ENCODE results near the gene RARRES2. TPM values are rescaled to one million over a fixed set of nuclear protein-coding genes. Genes with fewer than 3 reads are reported as not detected.
"Not testable (repeated sequence)": the region's sequence is repeated elsewhere in the genome, so short reads cannot be mapped to it uniquely, and the experiment has no call there.

The RARRES2 gene
- total RNA-seq, 1 experiment from 2014 or later = 2.1 TPM

GRCh38 chr7:150305259-150305902, 36.0 kb downstream of the RARRES2 start:
- POLR2A ChIA-PET; H3K36me3 ChIP-seq (ENCODE audit: control insufficient read depth in 1 of 2, insufficient read depth in 2 of 2, low read length in 2 of 2); RAD21 ChIA-PET (ENCODE audit: low non-redundant PET in 1 of 2, low total read pairs in 2 of 2, uncharacterized antibody in 2 of 2, unreplicated experiment in 2 of 2); H3K9ac ChIP-seq (ENCODE audit: low read length); H3K9me2 ChIP-seq (ENCODE audit: insufficient read depth); DNase-seq (ENCODE audit: low read depth, low spot score); H3K4me3 ChIP-seq (replicated peaks in 1 of 2; ENCODE audit: low read depth in 1 of 2, low read length in 2 of 2); H3K9me3 ChIP-seq (ENCODE audit: control insufficient read depth in 1 of 2, insufficient read depth in 1 of 2, low read depth in 1 of 2, low read length in 2 of 2); BruUV-seq (replicated peaks); H3K79me2 ChIP-seq (ENCODE audit: insufficient read depth, low read length); H3K27ac ChIP-seq (ENCODE audit: low read depth, low read length); CTCF ChIA-PET; H2AFZ ChIP-seq (ENCODE audit: low read depth, low read length, poor library complexity, severe bottlenecking); ATAC-seq; H3K4me2 ChIP-seq (ENCODE audit: low read length); H4K20me1 ChIP-seq (ENCODE audit: insufficient read depth); H3K27me3 ChIP-seq (ENCODE audit: insufficient read depth, low read length): not testable (repeated sequence)
- intact Hi-C loops (cut with micrococcal nuclease) = loop anchor here (10.0 kb wide), 1 partner anchor 59 kb away; the partner anchor contains the start of gene REPIN1
- peaks cover 9 to 25% of the 10 kb centered on the region in 2 experiments for H3K4me1 ChIP-seq (ENCODE audit: control insufficient read depth in 1 of 2, insufficient read depth in 2 of 2, low read length in 2 of 2)

- H3K9me3 ChIP-seq (ENCODE audit: control insufficient read depth in 1 of 2, insufficient read depth in 1 of 2, low read depth in 1 of 2, low read length in 2 of 2); H3K27ac ChIP-seq (ENCODE audit: low read depth, low read length); H4K20me1 ChIP-seq (ENCODE audit: insufficient read depth); H3K9ac ChIP-seq (ENCODE audit: low read length); H3K27me3 ChIP-seq (ENCODE audit: insufficient read depth, low read length); H3K79me2 ChIP-seq (ENCODE audit: insufficient read depth, low read length); POLR2A ChIA-PET; RAD21 ChIA-PET (ENCODE audit: low non-redundant PET in 1 of 2, low total read pairs in 2 of 2, uncharacterized antibody in 2 of 2, unreplicated experiment in 2 of 2); ATAC-seq; H2AFZ ChIP-seq (ENCODE audit: low read depth, low read length, poor library complexity, severe bottlenecking); H3K4me2 ChIP-seq (ENCODE audit: low read length); H3K4me3 ChIP-seq (replicated peaks in 1 of 2; ENCODE audit: low read depth in 1 of 2, low read length in 2 of 2); H3K9me2 ChIP-seq (ENCODE audit: insufficient read depth); CTCF ChIA-PET; BruUV-seq (replicated peaks); H3K36me3 ChIP-seq (ENCODE audit: control insufficient read depth in 1 of 2, insufficient read depth in 2 of 2, low read length in 2 of 2); DNase-seq (ENCODE audit: low read depth, low spot score): not testable (repeated sequence)
- intact Hi-C loops (cut with micrococcal nuclease) = loop anchor here (10.0 kb wide), 1 partner anchor 60 kb away; the partner anchor contains the start of gene REPIN1
- peaks cover 9 to 25% of the 10 kb centered on the region in 2 experiments for H3K4me1 ChIP-seq (ENCODE audit: control insufficient read depth in 1 of 2, insufficient read depth in 2 of 2, low read length in 2 of 2)
Observed at GRCh38 chr7:150304499-150305258, 36.8 kb downstream of the RARRES2 start.

Data from HCT116 (cell line).